GM19240 (cell line): Measurements from ENCODE around the gene LAMA2.
"Not testable (repeated sequence)": the region's sequence is repeated elsewhere in the genome, so short reads cannot be mapped to it uniquely, and the experiment has no call there.

ENCODE experiments used
- DNase-seq: peaks from one replicate; pipeline ENCODE4 v3.0.0; 2011; ENCODE audit warnings: low spot score; ENCODE audit not compliant: insufficient read length

Gene LAMA2

DNA sequence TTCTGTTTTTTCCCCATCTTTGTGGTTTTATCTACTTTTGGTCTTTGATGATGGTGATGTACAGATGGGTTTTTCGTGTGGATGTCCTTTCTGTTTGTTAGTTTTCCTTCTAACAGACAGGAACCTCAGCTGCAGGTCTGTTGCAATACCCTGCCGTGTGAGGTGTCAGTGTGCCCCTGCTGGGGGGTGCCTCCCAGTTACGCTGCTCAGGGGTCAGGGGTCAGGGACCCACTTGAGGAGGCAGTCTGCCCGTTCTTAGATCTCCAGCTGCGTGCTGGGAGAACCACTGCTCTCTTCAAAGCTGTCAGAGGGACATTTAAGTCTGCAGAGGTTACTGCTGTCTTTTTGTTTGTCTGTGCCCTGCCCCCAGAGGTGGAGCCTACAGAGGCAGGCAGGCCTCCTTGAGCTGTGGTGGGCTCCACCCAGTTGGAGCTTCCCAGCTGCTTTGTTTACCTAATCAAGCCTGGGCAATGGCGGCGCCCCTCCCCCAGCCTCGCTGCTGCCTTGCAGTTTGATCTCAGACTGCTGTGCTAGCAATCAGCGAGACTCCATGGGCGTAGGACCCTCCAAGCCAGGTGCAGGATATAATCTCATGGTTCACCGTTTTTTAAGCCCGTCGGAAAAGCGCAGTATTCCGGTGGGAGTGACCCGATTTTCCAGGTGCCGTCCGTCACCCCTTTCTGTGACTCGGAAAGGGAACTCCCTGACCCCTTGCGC, 289.5 kb downstream of the LAMA2 start:
- not testable (repeated sequence) for DNase-seq

DNA sequence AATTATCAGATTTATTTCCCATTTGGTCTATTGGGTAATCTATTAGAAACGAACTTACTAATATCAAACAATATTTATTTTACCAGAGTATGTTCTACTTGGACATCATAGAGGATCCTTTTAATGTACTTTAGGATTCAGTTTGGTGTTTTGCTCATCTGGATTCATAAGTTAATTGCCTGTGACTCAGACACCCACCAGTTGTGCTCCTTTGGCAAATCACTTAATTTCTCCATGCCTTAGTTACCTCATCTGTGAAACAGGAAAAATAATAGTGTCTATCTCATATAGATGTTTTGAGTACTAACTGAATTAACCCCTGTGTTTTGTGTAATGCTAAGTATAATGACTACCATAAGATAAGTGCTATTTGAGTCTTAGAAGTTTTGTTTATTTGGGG, 292.1 kb downstream of the LAMA2 start:
- no peak for DNase-seq

- no peak for DNase-seq
Observed at GRCh38 chr6:129177801-129178200, 294.9 kb downstream of the LAMA2 start.

DNA sequence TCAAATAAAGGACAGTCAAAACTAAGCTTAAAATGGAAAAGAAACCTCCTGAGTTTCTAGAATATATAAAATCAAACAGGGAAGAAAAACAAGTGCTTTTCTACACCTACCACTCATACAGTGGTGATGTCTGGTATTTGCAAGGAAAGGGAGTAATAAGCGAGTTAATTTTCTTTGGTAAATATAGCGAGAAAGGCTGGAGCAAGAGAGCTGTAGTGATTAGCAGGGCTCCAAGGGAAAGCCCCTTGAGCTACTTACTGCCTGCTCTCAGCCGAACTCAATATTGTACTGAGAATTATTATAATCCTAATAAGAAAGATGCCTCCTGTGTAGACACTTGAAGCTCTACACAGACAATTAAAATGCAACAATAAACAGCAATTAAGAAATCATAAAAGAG, 296.3 kb downstream of the LAMA2 start:
- no peak for DNase-seq

GRCh38 chr6:129181001-129181400, 298.1 kb downstream of the LAMA2 start:
- no peak for DNase-seq

- DNase-seq: no peak
Observed at GRCh38 chr6:129183187-129183591, 300.3 kb downstream of the LAMA2 start.

- no peak for DNase-seq
Observed at GRCh38 chr6:129183681-129184301, 300.9 kb downstream of the LAMA2 start.

DNA sequence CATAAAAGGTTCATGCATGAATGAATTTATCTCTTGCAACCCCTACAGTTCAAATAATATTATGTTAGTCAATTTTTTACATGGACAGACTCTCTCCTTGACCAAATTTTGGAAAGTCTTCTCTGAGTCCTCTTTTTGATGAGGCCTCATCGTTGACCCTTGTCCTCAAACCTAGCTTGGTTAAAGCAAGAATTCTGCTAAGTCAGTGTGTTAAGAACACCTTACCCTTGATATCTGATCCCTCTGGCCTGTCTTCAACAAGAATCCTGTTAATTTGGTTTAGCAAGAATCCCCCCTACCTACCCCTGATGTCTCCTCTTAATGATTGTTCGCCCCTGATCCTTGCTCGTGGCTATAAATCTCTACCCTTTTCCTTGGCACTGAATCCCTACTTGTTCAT, 301.4 kb downstream of the LAMA2 start:
- DNase-seq: no peak

- no peak for DNase-seq
Observed at GRCh38 chr6:129184808-129185366, 301.9 kb downstream of the LAMA2 start.

DNA sequence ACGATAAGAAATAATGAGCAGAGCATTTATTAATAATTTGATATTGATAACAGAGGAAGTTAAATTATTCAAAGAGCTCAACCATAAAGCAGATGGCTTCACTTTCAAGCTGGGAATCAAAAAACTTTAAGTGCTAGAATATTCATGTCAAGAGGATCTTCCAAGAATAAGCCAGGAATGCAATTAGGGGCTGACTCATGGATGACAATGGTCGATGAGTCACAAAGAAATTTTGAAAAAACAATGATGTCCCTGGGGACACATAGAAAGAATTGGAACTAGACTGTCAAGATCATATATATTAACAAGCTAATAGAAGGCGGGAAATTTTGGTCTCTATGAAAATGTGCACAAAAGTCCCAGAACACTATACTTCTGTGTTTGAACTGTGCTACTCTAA, 304.1 kb downstream of the LAMA2 start:
- no peak for DNase-seq

DNA sequence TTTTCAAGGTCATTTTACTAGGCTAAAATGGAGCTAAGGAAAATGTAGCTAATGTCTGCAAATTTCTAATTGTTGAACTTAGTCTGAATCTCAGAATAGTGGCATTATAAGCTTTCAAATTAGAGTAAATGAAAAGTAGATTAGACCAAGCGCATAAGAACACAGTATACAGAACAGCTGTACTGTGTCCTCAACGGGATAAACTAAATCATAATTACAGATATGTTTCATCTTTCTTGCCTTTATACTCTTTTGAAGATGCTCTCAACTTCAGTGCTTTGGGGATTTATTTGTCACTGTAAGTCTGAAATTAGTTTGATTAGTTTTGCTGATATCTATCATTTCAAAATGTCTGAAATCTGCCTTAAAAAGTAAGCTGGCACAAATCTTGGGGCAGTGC, 305.4 kb downstream of the LAMA2 start:
- no peak for DNase-seq

DNA sequence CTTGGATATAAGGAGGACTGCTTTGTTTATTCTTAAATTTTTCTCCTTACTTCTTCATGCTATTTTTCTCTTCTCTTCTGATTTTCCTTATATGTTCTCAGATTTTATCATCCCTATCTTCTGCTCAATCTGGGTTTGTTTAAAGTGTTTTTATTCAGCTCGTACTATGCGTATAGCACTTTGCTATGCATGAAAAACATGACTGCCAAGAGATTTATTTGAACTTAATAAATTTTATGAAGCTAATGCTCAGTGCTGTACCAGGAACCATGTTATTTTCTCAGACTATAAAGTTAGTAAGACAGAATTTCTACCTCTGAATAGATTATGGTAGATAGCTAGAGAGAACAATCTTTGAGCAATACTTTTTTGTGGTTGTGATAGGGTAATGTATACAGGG, 305.9 kb downstream of the LAMA2 start:
- no peak for DNase-seq

DNA sequence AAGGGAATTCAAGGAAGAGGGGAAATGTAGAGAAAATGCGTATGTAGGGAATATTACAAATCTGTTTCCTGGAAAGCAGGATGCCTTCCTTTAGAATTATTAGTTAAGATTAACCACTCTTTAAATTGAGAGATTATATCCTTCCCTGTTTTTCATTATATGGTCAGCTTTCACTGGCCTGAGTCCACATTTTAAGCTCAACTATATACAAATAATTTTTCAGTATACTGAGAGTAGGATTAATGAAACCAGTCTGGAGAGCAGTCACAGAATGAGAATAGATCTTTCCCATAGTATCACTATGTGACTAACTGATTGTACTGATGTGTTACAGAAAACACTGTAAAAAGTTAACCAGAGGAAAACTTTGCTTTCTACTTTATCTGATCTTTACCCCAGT, 306.3 kb downstream of the LAMA2 start:
- no peak for DNase-seq

GRCh38 chr6:129191235-129191634, 308.3 kb downstream of the LAMA2 start:
- no peak for DNase-seq

- DNase-seq: no peak
Observed at GRCh38 chr6:129192458-129192989, 309.6 kb downstream of the LAMA2 start.

DNA sequence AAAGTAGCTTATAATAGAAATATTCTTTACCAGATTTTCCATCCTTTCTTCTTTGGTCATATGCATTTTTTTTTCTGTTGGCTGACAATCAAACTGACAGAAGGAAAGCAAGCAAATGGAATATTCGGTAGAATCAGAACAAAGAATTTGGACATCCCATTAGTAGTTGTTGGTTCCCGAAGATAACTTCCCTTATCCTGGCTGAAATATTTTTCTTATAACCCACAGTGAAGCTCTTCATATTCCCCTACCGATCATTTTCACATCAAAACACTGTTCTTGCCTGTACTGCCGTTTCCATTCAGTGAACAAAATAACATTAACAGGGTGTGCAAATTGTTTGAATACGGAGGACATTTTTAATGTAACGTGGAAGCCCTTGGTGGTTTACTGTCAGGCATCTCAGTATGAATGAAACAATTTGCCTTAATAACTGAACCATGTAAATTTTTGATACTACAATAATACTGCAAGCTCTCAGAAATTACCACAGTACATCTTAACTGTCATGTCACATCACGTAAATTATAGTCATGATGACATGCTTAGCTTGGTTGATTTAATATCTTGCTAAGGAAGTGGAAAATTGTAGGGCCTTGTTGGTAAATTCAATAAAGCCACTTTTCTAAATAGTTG, 311.5 kb downstream of the LAMA2 start:
- DNase-seq: no peak

DNA sequence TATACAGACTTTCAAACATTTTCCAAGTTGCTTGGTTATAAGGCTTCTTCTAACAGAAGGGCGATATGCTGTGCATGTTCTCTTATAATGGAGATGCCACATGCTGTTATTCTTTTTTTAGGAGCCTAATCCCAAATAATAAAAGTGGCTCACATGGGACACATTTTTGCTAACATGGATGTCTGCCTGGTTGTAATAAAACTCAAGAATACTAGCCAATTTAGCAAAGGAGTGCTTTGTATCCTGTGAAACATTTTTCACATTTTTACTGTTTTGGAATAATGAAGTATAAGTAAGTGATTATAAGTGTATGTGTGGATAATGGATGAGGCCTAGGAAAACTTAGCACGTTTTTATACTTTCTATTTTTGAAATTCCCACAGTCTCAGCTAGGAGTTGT, 312.2 kb downstream of the LAMA2 start:
- no peak for DNase-seq

DNA sequence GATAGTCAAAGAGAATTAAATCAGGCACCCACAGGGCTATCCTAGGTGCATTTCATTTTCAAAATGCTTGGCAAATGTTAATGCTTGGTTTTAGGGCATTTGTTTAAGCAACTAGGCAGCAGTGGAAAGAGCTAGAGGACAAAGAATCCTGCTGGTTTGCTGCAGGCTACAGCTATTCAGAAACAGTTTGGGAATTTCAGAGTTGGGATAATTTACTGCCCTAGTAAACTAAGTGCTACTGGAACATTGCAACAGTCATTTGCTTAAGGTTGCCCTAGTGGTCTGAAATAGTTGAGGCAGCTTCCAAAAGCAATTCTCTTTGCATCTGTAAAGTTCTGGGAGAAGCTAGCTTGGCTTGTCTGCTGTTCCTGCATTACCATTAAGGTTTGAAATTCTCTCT, 312.7 kb downstream of the LAMA2 start:
- no peak for DNase-seq

DNA sequence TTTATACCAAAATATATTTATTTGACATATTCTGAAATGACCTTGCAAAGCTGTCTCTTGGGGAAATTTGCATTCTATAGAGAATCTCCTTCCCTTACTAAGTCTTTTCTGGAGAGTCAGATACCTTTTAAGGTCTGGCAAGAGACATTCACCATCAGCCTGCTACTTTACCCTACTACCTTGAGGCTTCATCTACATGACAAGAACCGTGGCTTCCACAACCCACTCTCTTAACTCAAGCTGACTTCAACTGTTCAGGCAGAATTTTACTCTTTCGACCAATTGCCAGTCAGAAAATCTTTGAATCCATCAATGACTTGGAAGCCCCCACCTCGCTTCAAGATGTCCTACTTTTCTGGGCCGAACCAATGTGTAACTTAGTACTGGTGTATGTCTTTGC, 314.2 kb downstream of the LAMA2 start:
- no peak for DNase-seq

- no peak for DNase-seq
Observed at GRCh38 chr6:129200151-129200550, 317.2 kb downstream of the LAMA2 start.

- DNase-seq: no peak
Observed at GRCh38 chr6:129203190-129203900, 320.4 kb downstream of the LAMA2 start.

DNA sequence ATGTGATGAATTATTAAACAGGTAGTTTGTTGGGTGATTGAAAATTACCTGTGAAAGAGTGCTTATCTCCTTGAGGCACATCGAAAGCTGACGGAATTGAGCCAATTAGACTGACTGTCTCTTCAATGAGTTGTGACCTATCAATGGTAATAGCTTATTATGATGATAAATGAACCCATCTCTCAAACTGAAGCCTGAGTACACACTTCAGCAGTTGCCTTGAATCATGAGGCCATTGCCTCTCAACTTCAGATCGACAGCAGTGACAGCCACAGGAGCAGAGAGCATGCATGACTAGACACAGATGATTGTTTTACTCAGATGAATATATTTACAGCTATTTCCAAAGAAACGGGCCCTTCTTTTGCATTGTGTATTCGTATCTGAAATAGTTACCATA, 323.9 kb downstream of the LAMA2 start:
- DNase-seq: no peak
